Hematopoietic multipotent progenitor cell treated with erythropoietin and hydrocortisone succinate and interleukin-3 and kit ligand, for 15 days (in vitro differentiated cells): ENCODE results near the gene TCF21.
"Not testable (repeated sequence)": the region's sequence is repeated elsewhere in the genome, so short reads cannot be mapped to it uniquely, and the experiment has no call there.

Source experiments
- DNase-seq: peaks from one replicate; pipeline ENCODE4 v3.0.0-alpha.2; 2015; ENCODE audit warnings: low spot score

TCF21 gene

GRCh38 chr6:133888929-133889556, at the start of gene TCF21:
Gene TCF21 (plus strand): TSS chr6:133889113. CDS start chr6:133889398, 285 bp downstream.
- DNase-seq: no peak

- DNase-seq: no peak
These were observed 47.7 kb upstream of the TCF21 start for GRCh38 chr6:133841176-133841575.

GRCh38 chr6:133843098-133843497, 45.8 kb upstream of the TCF21 start:
- DNase-seq: no peak

GRCh38 chr6:133844709-133845108, 44.2 kb upstream of the TCF21 start:
- no peak for DNase-seq

GRCh38 chr6:133854041-133854363, 34.9 kb upstream of the TCF21 start:
- DNase-seq: no peak

GRCh38 chr6:133854364-133855275, 34.3 kb upstream of the TCF21 start:
- no peak for DNase-seq

- no peak for DNase-seq
These were observed 33.5 kb upstream of the TCF21 start for GRCh38 chr6:133855276-133855990.

- no peak for DNase-seq
These were observed 32.9 kb upstream of the TCF21 start for GRCh38 chr6:133855991-133856370.

- DNase-seq: no peak
These were observed 32.0 kb upstream of the TCF21 start for GRCh38 chr6:133856911-133857310.

GRCh38 chr6:133857696-133858095, 31.2 kb upstream of the TCF21 start:
- DNase-seq: no peak

- DNase-seq: not testable (repeated sequence)
These were observed 27.6 kb upstream of the TCF21 start for GRCh38 chr6:133861337-133861736.

- no peak for DNase-seq
These were observed 25.7 kb upstream of the TCF21 start for GRCh38 chr6:133863228-133863627.

GRCh38 chr6:133865680-133866079, 23.2 kb upstream of the TCF21 start:
- DNase-seq: no peak

- no peak for DNase-seq
These were observed 17.8 kb upstream of the TCF21 start for GRCh38 chr6:133871131-133871530.

- no peak for DNase-seq
These were observed 15.4 kb upstream of the TCF21 start for GRCh38 chr6:133873538-133873937.

GRCh38 chr6:133877116-133877515, 11.8 kb upstream of the TCF21 start:
- DNase-seq: no peak

GRCh38 chr6:133880006-133880405, 8.9 kb upstream of the TCF21 start:
- no peak for DNase-seq

GRCh38 chr6:133880896-133881295, 8.0 kb upstream of the TCF21 start:
- no peak for DNase-seq

GRCh38 chr6:133886104-133886775, 2.7 kb upstream of the TCF21 start:
- DNase-seq: no peak

GRCh38 chr6:133887156-133887879, 1.6 kb upstream of the TCF21 start:
- no peak for DNase-seq

- DNase-seq: no peak
These were observed 1.1 kb upstream of the TCF21 start for GRCh38 chr6:133887880-133888230.
